ENCODE data around the gene HCRTR2.

GRCh38 chr6:55266896-55267295, 92.6 kb downstream of the HCRTR2 start:
- TF ChIP-seq, protein P1, sequence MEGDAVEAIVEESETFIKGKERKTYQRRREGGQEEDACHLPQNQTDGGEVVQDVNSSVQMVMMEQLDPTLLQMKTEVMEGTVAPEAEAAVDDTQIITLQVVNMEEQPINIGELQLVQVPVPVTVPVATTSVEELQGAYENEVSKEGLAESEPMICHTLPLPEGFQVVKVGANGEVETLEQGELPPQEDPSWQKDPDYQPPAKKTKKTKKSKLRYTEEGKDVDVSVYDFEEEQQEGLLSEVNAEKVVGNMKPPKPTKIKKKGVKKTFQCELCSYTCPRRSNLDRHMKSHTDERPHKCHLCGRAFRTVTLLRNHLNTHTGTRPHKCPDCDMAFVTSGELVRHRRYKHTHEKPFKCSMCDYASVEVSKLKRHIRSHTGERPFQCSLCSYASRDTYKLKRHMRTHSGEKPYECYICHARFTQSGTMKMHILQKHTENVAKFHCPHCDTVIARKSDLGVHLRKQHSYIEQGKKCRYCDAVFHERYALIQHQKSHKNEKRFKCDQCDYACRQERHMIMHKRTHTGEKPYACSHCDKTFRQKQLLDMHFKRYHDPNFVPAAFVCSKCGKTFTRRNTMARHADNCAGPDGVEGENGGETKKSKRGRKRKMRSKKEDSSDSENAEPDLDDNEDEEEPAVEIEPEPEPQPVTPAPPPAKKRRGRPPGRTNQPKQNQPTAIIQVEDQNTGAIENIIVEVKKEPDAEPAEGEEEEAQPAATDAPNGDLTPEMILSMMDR (IDR thresholded peaks at IDR 0.05; ENCODE audit: insufficient read depth, low read length, poor library complexity, severe bottlenecking), result no peak
- no peak for TF ChIP-seq EZH2phosphoT487 (conservative IDR thresholded peaks at IDR 0.05; ENCODE audit: low read length)
